ENCODE data around the gene MED12. TPM values are rescaled to one million over a fixed set of nuclear protein-coding genes. Genes with fewer than 3 reads are reported as not detected.
"Not testable (repeated sequence)": the region's sequence is repeated elsewhere in the genome, so short reads cannot be mapped to it uniquely, and the experiment has no call there.

Gene MED12
- total RNA-seq, 1 donor from 2014 or later = 29.0 TPM

- DNase-seq (ENCODE audit: low read depth in 2 of 2) = no peak
Measured at GRCh38 chrX:71162981-71163380, 44.6 kb downstream of the MED12 start.

- DNase-seq (ENCODE audit: low read depth in 2 of 2) = no peak
Measured at GRCh38 chrX:71164071-71164470, 45.7 kb downstream of the MED12 start.

- DNase-seq (ENCODE audit: low read depth in 2 of 2) = no peak
Measured at GRCh38 chrX:71166461-71166860, 48.1 kb downstream of the MED12 start.

- no peak for DNase-seq (ENCODE audit: low read depth in 2 of 2)
Measured at GRCh38 chrX:71167031-71167781, 48.8 kb downstream of the MED12 start.

- DNase-seq (ENCODE audit: low read depth in 2 of 2) = no peak
Measured at GRCh38 chrX:71168134-71168533, 49.7 kb downstream of the MED12 start.

- DNase-seq (ENCODE audit: low read depth in 2 of 2) = no peak
Measured at GRCh38 chrX:71169586-71169985, 51.2 kb downstream of the MED12 start.

GRCh38 chrX:71170660-71171059, 52.3 kb downstream of the MED12 start:
- DNase-seq (ENCODE audit: low read depth in 2 of 2) = no peak

- DNase-seq (ENCODE audit: low read depth in 2 of 2) = no peak
Measured at GRCh38 chrX:71171110-71171801, 52.9 kb downstream of the MED12 start.

- DNase-seq (ENCODE audit: low read depth in 2 of 2) = no peak
Measured at GRCh38 chrX:71173440-71173839, 55.0 kb downstream of the MED12 start.

GRCh38 chrX:71174795-71175194, 56.4 kb downstream of the MED12 start:
- DNase-seq (ENCODE audit: low read depth in 2 of 2) = no peak

GRCh38 chrX:71175531-71175930, 57.1 kb downstream of the MED12 start:
- DNase-seq (ENCODE audit: low read depth in 2 of 2) = no peak

- no peak for DNase-seq (ENCODE audit: low read depth in 2 of 2)
Measured at GRCh38 chrX:71177327-71177726, 58.9 kb downstream of the MED12 start.

- peak; percentile 42 to 65 for DNase-seq (ENCODE audit: low read depth in 2 of 2)
Measured at GRCh38 chrX:71178908-71179307, 60.5 kb downstream of the MED12 start.

- not testable (repeated sequence) for DNase-seq (ENCODE audit: low read depth in 2 of 2)
Measured at GRCh38 chrX:71180579-71181265, 62.3 kb downstream of the MED12 start.

- peak; percentile 4 to 21 for DNase-seq (ENCODE audit: low read depth in 2 of 2)
Measured at GRCh38 chrX:71181558-71181909, 63.1 kb downstream of the MED12 start.

- peak; percentile 94 to 95 for DNase-seq (ENCODE audit: low read depth in 2 of 2)
Measured at GRCh38 chrX:71181910-71182799, 63.8 kb downstream of the MED12 start.

- no peak for DNase-seq (ENCODE audit: low read depth in 2 of 2)
Measured at GRCh38 chrX:71182871-71183270, 64.5 kb downstream of the MED12 start.

- no peak for DNase-seq (ENCODE audit: low read depth in 2 of 2)
Measured at GRCh38 chrX:71183341-71183740, 64.9 kb downstream of the MED12 start.

GRCh38 chrX:71184092-71184491, 65.7 kb downstream of the MED12 start:
- no peak for DNase-seq (ENCODE audit: low read depth in 2 of 2)

- DNase-seq (ENCODE audit: low read depth in 2 of 2) = no peak
Measured at GRCh38 chrX:71184803-71185495, 66.6 kb downstream of the MED12 start.

- no peak for DNase-seq (ENCODE audit: low read depth in 2 of 2)
Measured at GRCh38 chrX:71191248-71191647, 72.9 kb downstream of the MED12 start.

All from dermis microvascular lymphatic vessel endothelial cell (primary cell).